ENCODE results near the gene ARHGEF10L. TPM values are rescaled to one million over a fixed set of nuclear protein-coding genes. Genes with fewer than 3 reads are reported as not detected.

Gene ARHGEF10L
- total RNA-seq, 2 donors from 2014 or later: not detected

- Mint-ChIP-seq H3K9me3 (no peaks in the 10 kb centered on the region), H3K4me1 (no peaks in the 10 kb centered on the region), H3K27ac (no peak overlapping the region)
Measured at GRCh38 chr1:17658837-17659236, 119.3 kb downstream of the ARHGEF10L start.

GRCh38 chr1:17661546-17662157 is 122.2 kb downstream of the ARHGEF10L start:
- Mint-ChIP-seq H3K27me3 (peaks cover 7% of the 10 kb centered on the region), H3K27ac (no peak overlapping the region), H3K9me3 (no peaks in the 10 kb centered on the region), H3K4me1 (no peaks in the 10 kb centered on the region), H3K36me3 (ENCODE audit: low read depth) (no peaks in the 10 kb centered on the region), H3K4me3 (no peak overlapping the region)
- ATAC-seq (replicated peaks): no peak

More at GRCh38 chr1:17658837-17659236, 119.3 kb downstream of the ARHGEF10L start:
- H3K36me3 Mint-ChIP-seq (ENCODE audit: low read depth): no peaks in the 10 kb centered on the region
- peaks cover 7% of the 10 kb centered on the region for H3K27me3 Mint-ChIP-seq
- no peak overlapping the region for H3K4me3 Mint-ChIP-seq
- no peak for ATAC-seq (replicated peaks)

DNA sequence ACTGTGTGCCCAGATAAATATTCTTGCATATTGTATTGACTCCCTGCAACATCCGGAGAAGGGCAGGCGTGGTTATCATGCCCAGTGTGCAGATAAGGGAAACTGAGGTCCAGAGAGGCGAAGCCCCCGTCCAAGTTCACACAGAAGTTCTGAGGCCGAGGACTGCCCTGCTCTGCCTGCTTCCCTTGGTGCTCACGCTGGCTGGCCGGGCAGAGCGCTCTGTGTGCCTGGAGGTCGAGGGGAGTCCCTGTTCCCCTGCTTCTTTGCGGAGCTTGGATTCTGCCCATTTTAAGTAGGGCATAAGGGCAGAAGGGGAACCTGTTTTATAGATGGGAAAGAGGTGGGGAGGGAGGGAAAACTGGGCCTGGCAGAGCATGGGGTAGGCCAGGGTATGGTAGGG is 122.8 kb downstream of the ARHGEF10L start:
- ATAC-seq (replicated peaks): no peak
- Mint-ChIP-seq H3K4me3 (no peak overlapping the region), H3K36me3 (ENCODE audit: low read depth) (no peaks in the 10 kb centered on the region), H3K27me3 (peaks cover 7% of the 10 kb centered on the region), H3K27ac (no peak overlapping the region), H3K4me1 (no peaks in the 10 kb centered on the region), H3K9me3 (no peaks in the 10 kb centered on the region)

DNA sequence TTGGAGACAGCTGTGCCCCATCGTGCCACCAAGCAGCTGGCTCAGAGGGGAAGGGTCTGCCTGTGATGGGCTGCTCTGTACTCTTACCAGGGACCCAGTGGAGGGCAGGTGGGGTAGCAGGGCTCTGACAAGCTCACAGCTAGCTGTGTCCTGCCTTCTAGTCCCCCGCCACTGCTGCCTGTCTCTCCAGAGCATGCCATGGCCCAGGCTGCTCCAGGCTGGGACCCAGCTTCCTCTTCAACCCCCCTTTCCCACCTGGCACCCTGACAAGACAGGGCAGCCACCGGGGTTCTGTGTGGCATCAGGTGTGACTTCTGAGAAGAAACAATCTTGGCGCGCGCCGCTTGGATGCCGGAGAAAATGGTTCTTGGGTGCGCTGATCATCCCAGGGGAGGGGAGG is 123.3 kb downstream of the ARHGEF10L start:
- peaks cover 7% of the 10 kb centered on the region for H3K27me3 Mint-ChIP-seq
- H3K4me1 Mint-ChIP-seq: no peaks in the 10 kb centered on the region
- no peaks in the 10 kb centered on the region for H3K9me3 Mint-ChIP-seq
- no peaks in the 10 kb centered on the region for H3K36me3 Mint-ChIP-seq (ENCODE audit: low read depth)
- no peak overlapping the region for H3K27ac Mint-ChIP-seq
- no peak for ATAC-seq (replicated peaks)
- no peak overlapping the region for H3K4me3 Mint-ChIP-seq

GRCh38 chr1:17663646-17664045 is 124.1 kb downstream of the ARHGEF10L start:
- Mint-ChIP-seq H3K27me3 (peaks cover 5% of the 10 kb centered on the region), H3K4me1 (no peaks in the 10 kb centered on the region), H3K9me3 (no peaks in the 10 kb centered on the region), H3K4me3 (no peak overlapping the region), H3K27ac (no peak overlapping the region), H3K36me3 (ENCODE audit: low read depth) (no peaks in the 10 kb centered on the region)
- no peak for ATAC-seq (replicated peaks)

- H3K4me3 Mint-ChIP-seq: no peak overlapping the region
- H3K27me3 Mint-ChIP-seq: peaks cover 3% of the 10 kb centered on the region
- no peak for ATAC-seq (replicated peaks)
- no peaks in the 10 kb centered on the region for H3K36me3 Mint-ChIP-seq (ENCODE audit: low read depth)
- H3K9me3 Mint-ChIP-seq: no peaks in the 10 kb centered on the region
- H3K4me1 Mint-ChIP-seq: no peaks in the 10 kb centered on the region
- H3K27ac Mint-ChIP-seq: no peak overlapping the region
Measured at GRCh38 chr1:17664322-17664721, 124.8 kb downstream of the ARHGEF10L start.

GRCh38 chr1:17665054-17665453 is 125.6 kb downstream of the ARHGEF10L start:
- H3K9me3 Mint-ChIP-seq: no peaks in the 10 kb centered on the region
- H3K4me3 Mint-ChIP-seq: no peak overlapping the region
- ATAC-seq (replicated peaks): no peak
- peaks cover 3% of the 10 kb centered on the region for H3K27me3 Mint-ChIP-seq
- no peaks in the 10 kb centered on the region for H3K4me1 Mint-ChIP-seq
- H3K27ac Mint-ChIP-seq: no peak overlapping the region
- H3K36me3 Mint-ChIP-seq (ENCODE audit: low read depth): no peaks in the 10 kb centered on the region

DNA sequence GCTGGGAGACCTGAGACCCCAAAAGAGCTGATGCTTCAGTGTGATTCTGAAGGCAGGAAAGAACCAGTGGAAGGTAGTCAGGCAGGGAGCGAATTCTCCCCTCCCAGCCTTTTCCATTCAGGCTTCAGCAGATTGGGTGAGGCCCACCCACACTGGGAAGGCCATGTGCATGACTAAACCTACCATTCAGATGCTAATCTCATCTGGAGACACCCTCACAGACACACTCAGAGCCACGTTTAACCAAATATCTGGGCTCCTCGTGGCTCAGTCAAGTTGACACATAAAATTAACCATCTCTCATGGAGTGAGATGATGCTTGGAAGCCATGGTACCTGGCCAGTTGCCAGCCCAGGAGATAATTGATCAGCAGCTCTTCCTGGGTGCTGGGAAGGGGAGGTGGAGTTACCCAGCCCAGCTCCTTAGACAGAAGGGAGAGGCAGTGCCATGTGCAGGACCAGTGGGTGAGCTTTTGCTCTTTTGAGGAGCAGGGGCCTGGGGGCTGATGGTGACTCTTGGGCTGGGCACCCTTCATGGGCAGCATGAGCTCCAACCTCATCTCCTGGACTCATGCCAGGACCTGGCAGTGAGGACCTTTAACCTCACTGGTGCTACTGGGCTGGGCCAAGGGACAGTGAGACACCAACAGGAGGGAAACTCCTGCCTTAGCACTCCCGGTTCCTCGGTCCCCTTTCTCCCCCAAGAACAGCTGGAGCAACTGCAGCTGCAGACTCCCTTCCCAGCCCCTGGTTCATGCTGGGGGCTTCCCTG is 126.6 kb downstream of the ARHGEF10L start:
- H3K4me3 Mint-ChIP-seq: no peak overlapping the region
- no peaks in the 10 kb centered on the region for H3K9me3 Mint-ChIP-seq
- no peaks in the 10 kb centered on the region for H3K36me3 Mint-ChIP-seq (ENCODE audit: low read depth)
- no peak overlapping the region for H3K27ac Mint-ChIP-seq
- no peak for ATAC-seq (replicated peaks)
- peaks cover 3% of the 10 kb centered on the region for H3K27me3 Mint-ChIP-seq
- H3K4me1 Mint-ChIP-seq: no peaks in the 10 kb centered on the region

GRCh38 chr1:17667641-17668040 is 128.1 kb downstream of the ARHGEF10L start:
- Mint-ChIP-seq H3K4me3 (no peak overlapping the region), H3K27me3 (no peaks in the 10 kb centered on the region), H3K27ac (no peak overlapping the region), H3K36me3 (ENCODE audit: low read depth) (no peaks in the 10 kb centered on the region), H3K4me1 (no peaks in the 10 kb centered on the region), H3K9me3 (no peaks in the 10 kb centered on the region)
- no peak for ATAC-seq (replicated peaks)

GRCh38 chr1:17668195-17668594 is 128.7 kb downstream of the ARHGEF10L start:
- Mint-ChIP-seq H3K4me3 (no peak overlapping the region), H3K27ac (no peak overlapping the region), H3K4me1 (no peaks in the 10 kb centered on the region), H3K9me3 (no peaks in the 10 kb centered on the region), H3K27me3 (no peaks in the 10 kb centered on the region), H3K36me3 (ENCODE audit: low read depth) (no peaks in the 10 kb centered on the region)
- no peak for ATAC-seq (replicated peaks)

GRCh38 chr1:17668624-17669175 is 129.2 kb downstream of the ARHGEF10L start:
- no peaks in the 10 kb centered on the region for H3K36me3 Mint-ChIP-seq (ENCODE audit: low read depth)
- no peak for ATAC-seq (replicated peaks)
- no peaks in the 10 kb centered on the region for H3K4me1 Mint-ChIP-seq

GRCh38 chr1:17669305-17669704 is 129.8 kb downstream of the ARHGEF10L start:
- Mint-ChIP-seq H3K4me1 (no peaks in the 10 kb centered on the region), H3K36me3 (ENCODE audit: low read depth) (no peaks in the 10 kb centered on the region), H3K27me3 (peaks cover 3% of the 10 kb centered on the region), H3K27ac (no peak overlapping the region), H3K4me3 (no peak overlapping the region), H3K9me3 (no peaks in the 10 kb centered on the region)
- no peak for ATAC-seq (replicated peaks)

More at GRCh38 chr1:17668624-17669175, 129.2 kb downstream of the ARHGEF10L start:
- Mint-ChIP-seq H3K4me3 (no peak overlapping the region), H3K27me3 (no peaks in the 10 kb centered on the region), H3K9me3 (no peaks in the 10 kb centered on the region), H3K27ac (no peak overlapping the region)

DNA sequence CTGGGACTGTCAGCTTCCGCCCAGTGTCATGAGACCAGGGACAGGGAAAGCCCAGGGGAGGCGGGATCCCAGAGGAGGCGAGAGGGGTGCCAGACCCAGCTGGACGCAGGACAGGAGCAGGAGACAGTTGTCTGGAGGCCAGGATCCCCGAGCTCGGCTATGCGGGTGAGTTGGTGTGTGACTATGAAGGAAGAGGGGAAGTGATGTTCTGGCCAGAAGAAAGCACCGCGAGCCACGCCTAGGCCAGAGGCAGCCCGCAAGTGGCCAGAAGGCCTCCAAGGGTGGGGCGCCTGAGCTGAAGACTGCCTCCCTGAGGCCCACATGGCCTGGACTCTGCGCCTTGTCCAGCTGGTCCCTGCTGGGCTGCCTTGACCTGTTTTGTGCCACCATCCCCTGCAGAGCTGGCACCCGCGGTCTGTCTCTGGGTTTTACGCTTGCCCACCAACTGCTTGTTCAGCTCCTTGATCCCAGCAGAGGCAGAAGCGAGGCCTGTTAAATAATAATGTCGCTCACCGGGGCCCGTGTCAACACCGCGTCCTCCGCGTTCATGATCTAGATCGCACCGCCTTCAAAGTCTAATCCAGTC is 130.5 kb downstream of the ARHGEF10L start:
- Mint-ChIP-seq H3K27ac (no peak overlapping the region), H3K9me3 (no peaks in the 10 kb centered on the region), H3K36me3 (ENCODE audit: low read depth) (no peaks in the 10 kb centered on the region), H3K4me1 (no peaks in the 10 kb centered on the region), H3K4me3 (no peak overlapping the region), H3K27me3 (peaks cover 3% of the 10 kb centered on the region)
- no peak for ATAC-seq (replicated peaks)

DNA sequence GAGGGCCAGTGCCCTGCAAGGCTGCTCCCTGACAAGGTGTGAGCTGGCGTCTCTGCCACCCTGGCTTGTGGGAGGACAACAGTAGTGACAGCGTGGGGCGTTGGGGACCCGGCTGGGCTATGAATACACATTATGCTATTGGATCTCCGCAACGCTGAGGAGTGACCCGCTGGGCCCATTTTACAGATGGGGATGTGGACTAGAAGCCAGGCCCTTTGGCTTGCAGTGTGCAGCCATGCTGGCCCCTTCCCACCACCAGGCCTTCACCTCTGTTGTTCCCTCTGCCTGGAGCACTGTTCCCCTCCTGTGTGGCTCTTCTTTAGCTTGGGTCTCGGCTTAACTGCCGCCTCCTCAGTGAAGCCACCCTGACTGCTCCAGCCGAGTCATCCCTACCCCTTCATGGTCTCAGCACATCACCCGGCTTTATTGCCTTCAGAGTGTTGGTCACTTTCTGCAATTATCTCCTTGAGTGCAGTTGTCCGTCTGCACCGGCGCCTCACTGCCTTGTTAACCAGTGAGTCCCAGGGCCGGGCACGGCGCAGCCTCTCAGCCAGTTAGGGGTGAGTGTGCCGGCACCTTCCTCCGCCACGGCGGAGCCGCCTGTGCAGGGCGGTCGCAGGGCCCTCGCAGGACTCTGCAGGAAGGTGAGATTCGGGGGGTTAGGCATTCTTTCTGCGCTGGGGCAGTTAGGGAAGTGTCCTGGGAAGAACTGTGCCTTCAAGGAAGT is 131.3 kb downstream of the ARHGEF10L start:
- Mint-ChIP-seq H3K27me3 (peaks cover 9% of the 10 kb centered on the region), H3K4me1 (no peaks in the 10 kb centered on the region), H3K4me3 (no peak overlapping the region), H3K36me3 (ENCODE audit: low read depth) (no peaks in the 10 kb centered on the region), H3K27ac (no peak overlapping the region), H3K9me3 (no peaks in the 10 kb centered on the region)
- no peak for ATAC-seq (replicated peaks)

Measured in activated T-helper 17 cell treated with anti-CD3 and anti-CD28 coated beads, Interleukin-2, amount 50 U/mL, for 72 hours (primary cell).